Measurements from ENCODE around the gene ADGRE3. TPM values are rescaled to one million over a fixed set of nuclear protein-coding genes. Genes with fewer than 3 reads are reported as not detected.

The ADGRE3 gene
- total RNA-seq, 1 experiment from 2014 or later: not detected

DNA sequence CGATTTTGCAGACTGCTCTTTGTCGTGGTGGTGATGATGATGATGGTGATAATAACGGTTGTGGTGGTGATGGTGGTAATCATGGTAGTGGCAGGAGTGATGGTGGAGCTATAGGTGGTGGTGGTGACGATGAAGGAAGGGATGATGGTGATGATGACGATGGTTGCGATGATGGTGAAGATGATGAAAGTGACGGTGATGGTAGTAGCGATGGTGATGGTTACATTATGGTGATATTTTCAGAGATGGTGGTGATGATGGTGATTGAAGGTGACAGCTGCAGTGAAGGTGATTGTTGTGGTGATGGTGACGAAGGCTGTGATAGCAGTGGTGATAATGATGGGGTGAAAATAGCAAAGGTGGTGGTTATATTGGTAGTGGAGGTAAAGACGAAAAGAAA, 2.1 kb upstream of the ADGRE3 start (continued):
- TF ChIP-seq, protein P1, sequence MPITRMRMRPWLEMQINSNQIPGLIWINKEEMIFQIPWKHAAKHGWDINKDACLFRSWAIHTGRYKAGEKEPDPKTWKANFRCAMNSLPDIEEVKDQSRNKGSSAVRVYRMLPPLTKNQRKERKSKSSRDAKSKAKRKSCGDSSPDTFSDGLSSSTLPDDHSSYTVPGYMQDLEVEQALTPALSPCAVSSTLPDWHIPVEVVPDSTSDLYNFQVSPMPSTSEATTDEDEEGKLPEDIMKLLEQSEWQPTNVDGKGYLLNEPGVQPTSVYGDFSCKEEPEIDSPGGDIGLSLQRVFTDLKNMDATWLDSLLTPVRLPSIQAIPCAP (CRISPR knock-in tag; IDR thresholded peaks at IDR 0.05): no peak
- no peak for TF ChIP-seq SMAD3 (CRISPR knock-in tag; IDR thresholded peaks at IDR 0.05; ENCODE audit: borderline replicate concordance)

DNA sequence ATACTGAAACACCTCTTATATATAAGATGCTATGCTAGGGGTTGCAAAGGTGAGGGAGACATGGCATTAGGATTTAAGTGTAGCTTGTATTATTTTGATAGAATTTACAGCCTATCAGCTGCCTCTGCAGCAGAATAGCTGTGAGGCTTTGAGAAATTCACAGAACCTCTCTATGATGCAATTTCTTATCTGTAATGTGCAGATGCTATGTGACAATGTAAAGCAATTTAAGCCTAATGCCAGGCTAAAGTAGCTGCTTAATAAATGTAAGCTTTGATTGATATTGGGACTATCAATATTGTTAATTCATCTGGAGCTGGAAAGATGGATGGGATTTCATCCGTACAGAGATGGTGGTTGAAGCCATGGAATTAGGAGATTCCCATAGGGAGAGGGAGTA, 1.6 kb downstream of the ADGRE3 start:
- Mint-ChIP-seq H3K4me3 (no peak overlapping the region), H3K27me3 (ENCODE audit: low read depth) (peaks cover 30% of the 10 kb centered on the region), H3K4me1 (no peaks in the 10 kb centered on the region), H3K36me3 (no peaks in the 10 kb centered on the region), H3K9me3 (peaks cover 27% of the 10 kb centered on the region), H3K27ac (no peak overlapping the region)
- ChIA-PET CTCF (interaction anchor here (0.7 to 1.3 kb wide), 2 partner anchors 14 to 100 kb away, joined by 3 read pairs; no protein-coding TSS in a partner anchor), POLR2A (no interaction called here)
- DNase-seq (ENCODE audit: low spot score) (no peak), ATAC-seq (no peak)
- TF ChIP-seq, protein P2, sequence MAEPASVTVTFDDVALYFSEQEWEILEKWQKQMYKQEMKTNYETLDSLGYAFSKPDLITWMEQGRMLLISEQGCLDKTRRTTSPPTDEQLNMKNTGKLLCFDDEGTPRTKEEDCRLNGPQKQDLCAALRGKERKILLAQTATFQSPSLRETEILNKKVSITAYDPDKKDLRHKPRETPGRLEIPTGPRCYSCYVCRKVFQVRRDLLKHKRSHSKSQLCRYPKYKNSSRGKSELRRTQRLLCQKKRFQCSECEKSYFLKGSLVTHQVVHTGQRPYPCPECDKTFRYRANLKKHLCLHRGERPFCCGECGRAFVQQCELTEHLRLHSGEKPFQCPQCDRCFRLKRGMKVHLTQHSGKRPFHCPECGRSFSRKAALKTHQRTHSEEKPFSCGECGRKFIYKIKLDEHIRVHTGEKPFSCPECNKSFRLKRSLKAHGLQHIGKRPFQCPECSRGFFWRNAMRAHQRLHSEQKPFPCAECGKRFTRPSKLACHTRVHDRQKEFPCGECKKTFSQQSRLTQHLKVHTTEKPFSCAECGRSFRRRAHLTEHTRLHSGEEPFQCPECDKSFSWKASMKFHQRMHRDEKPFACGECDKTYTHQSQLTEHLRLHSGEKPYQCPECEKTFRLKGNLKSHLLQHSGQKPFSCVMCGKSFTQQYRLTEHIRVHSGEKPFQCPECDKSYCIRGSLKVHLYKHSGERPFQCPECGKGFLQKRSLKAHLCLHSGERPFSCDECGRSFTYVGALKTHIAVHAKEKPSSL (CRISPR knock-in tag; conservative IDR thresholded peaks at IDR 0.05): no peak
- TF ChIP-seq GTF2I (CRISPR knock-in tag; conservative IDR thresholded peaks at IDR 0.05) (no peak), PRRX2 (CRISPR knock-in tag; IDR thresholded peaks at IDR 0.05) (no peak), ZNF396 (CRISPR knock-in tag; IDR thresholded peaks at IDR 0.05; ENCODE audit: borderline replicate concordance) (no peak), GRHL2 (CRISPR knock-in tag; IDR thresholded peaks at IDR 0.05; ENCODE audit: insufficient replicate concordance, severe bottlenecking) (no peak)

DNA sequence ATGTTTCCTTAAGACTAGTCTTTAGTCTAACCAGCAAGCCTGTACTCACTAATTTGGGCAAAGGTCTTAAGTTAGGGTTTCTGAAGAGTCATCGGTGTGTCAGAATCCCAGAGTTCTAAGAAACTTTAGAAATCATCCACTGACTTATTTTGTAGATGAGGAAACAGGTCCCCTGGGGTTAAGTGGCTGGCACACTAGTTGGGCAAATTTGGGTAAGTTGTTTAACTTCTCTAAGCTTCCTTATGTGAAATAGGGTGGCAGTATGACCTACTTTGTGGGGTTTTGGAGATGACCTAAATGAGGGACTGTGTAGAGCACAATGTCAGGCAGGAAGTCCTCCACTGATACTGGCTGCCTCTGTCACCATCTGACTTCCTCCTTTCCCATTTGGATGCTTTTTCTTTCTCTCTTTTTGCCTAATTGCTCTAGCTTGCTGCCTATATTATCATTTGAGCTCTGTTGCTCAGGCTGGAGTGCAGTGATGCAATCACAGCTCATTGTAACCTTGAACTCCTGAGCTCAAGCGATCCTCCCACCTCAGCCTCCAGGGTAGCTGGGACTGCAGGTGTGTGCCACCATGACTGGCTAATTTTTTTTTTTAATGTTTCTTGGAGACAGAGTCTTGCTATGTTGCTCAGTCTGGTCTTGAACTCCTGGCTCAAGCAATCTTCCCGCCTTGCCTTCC, 2.3 kb downstream of the ADGRE3 start:
- peaks cover 32% of the 10 kb centered on the region for H3K9me3 Mint-ChIP-seq
- TF ChIP-seq ATF1 (CRISPR knock-in tag; IDR thresholded peaks at IDR 0.05) (no peak), ZNF671 (CRISPR knock-in tag; IDR thresholded peaks at IDR 0.05) (no peak), SMAD3 (CRISPR knock-in tag; IDR thresholded peaks at IDR 0.05; ENCODE audit: borderline replicate concordance) (no peak), GRHL2 (CRISPR knock-in tag; IDR thresholded peaks at IDR 0.05; ENCODE audit: insufficient replicate concordance, severe bottlenecking) (no peak), ESRRA (CRISPR knock-in tag; IDR thresholded peaks at IDR 0.05; ENCODE audit: borderline replicate concordance) (no peak)
- TF ChIP-seq, protein P3, sequence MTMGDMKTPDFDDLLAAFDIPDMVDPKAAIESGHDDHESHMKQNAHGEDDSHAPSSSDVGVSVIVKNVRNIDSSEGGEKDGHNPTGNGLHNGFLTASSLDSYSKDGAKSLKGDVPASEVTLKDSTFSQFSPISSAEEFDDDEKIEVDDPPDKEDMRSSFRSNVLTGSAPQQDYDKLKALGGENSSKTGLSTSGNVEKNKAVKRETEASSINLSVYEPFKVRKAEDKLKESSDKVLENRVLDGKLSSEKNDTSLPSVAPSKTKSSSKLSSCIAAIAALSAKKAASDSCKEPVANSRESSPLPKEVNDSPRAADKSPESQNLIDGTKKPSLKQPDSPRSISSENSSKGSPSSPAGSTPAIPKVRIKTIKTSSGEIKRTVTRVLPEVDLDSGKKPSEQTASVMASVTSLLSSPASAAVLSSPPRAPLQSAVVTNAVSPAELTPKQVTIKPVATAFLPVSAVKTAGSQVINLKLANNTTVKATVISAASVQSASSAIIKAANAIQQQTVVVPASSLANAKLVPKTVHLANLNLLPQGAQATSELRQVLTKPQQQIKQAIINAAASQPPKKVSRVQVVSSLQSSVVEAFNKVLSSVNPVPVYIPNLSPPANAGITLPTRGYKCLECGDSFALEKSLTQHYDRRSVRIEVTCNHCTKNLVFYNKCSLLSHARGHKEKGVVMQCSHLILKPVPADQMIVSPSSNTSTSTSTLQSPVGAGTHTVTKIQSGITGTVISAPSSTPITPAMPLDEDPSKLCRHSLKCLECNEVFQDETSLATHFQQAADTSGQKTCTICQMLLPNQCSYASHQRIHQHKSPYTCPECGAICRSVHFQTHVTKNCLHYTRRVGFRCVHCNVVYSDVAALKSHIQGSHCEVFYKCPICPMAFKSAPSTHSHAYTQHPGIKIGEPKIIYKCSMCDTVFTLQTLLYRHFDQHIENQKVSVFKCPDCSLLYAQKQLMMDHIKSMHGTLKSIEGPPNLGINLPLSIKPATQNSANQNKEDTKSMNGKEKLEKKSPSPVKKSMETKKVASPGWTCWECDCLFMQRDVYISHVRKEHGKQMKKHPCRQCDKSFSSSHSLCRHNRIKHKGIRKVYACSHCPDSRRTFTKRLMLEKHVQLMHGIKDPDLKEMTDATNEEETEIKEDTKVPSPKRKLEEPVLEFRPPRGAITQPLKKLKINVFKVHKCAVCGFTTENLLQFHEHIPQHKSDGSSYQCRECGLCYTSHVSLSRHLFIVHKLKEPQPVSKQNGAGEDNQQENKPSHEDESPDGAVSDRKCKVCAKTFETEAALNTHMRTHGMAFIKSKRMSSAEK (CRISPR knock-in tag; IDR thresholded peaks at IDR 0.05; ENCODE audit: borderline replicate concordance): no peak
- TF ChIP-seq, protein P4, sequence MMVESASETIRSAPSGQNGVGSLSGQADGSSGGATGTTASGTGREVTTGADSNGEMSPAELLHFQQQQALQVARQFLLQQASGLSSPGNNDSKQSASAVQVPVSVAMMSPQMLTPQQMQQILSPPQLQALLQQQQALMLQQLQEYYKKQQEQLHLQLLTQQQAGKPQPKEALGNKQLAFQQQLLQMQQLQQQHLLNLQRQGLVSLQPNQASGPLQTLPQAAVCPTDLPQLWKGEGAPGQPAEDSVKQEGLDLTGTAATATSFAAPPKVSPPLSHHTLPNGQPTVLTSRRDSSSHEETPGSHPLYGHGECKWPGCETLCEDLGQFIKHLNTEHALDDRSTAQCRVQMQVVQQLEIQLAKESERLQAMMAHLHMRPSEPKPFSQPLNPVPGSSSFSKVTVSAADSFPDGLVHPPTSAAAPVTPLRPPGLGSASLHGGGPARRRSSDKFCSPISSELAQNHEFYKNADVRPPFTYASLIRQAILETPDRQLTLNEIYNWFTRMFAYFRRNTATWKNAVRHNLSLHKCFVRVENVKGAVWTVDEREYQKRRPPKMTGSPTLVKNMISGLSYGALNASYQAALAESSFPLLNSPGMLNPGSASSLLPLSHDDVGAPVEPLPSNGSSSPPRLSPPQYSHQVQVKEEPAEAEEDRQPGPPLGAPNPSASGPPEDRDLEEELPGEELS (CRISPR knock-in tag; IDR thresholded peaks at IDR 0.05): no peak
- TF ChIP-seq, protein P5, sequence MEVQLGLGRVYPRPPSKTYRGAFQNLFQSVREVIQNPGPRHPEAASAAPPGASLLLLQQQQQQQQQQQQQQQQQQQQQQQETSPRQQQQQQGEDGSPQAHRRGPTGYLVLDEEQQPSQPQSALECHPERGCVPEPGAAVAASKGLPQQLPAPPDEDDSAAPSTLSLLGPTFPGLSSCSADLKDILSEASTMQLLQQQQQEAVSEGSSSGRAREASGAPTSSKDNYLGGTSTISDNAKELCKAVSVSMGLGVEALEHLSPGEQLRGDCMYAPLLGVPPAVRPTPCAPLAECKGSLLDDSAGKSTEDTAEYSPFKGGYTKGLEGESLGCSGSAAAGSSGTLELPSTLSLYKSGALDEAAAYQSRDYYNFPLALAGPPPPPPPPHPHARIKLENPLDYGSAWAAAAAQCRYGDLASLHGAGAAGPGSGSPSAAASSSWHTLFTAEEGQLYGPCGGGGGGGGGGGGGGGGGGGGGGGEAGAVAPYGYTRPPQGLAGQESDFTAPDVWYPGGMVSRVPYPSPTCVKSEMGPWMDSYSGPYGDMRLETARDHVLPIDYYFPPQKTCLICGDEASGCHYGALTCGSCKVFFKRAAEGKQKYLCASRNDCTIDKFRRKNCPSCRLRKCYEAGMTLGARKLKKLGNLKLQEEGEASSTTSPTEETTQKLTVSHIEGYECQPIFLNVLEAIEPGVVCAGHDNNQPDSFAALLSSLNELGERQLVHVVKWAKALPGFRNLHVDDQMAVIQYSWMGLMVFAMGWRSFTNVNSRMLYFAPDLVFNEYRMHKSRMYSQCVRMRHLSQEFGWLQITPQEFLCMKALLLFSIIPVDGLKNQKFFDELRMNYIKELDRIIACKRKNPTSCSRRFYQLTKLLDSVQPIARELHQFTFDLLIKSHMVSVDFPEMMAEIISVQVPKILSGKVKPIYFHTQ (CRISPR knock-in tag; IDR thresholded peaks at IDR 0.05): no peak
- TF ChIP-seq, protein P6, sequence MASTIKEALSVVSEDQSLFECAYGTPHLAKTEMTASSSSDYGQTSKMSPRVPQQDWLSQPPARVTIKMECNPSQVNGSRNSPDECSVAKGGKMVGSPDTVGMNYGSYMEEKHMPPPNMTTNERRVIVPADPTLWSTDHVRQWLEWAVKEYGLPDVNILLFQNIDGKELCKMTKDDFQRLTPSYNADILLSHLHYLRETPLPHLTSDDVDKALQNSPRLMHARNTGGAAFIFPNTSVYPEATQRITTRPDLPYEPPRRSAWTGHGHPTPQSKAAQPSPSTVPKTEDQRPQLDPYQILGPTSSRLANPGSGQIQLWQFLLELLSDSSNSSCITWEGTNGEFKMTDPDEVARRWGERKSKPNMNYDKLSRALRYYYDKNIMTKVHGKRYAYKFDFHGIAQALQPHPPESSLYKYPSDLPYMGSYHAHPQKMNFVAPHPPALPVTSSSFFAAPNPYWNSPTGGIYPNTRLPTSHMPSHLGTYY (CRISPR knock-in tag; IDR thresholded peaks at IDR 0.05): no peak
- TF ChIP-seq, protein P7, sequence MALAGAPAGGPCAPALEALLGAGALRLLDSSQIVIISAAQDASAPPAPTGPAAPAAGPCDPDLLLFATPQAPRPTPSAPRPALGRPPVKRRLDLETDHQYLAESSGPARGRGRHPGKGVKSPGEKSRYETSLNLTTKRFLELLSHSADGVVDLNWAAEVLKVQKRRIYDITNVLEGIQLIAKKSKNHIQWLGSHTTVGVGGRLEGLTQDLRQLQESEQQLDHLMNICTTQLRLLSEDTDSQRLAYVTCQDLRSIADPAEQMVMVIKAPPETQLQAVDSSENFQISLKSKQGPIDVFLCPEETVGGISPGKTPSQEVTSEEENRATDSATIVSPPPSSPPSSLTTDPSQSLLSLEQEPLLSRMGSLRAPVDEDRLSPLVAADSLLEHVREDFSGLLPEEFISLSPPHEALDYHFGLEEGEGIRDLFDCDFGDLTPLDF (CRISPR knock-in tag; IDR thresholded peaks at IDR 0.05): no peak
- TF ChIP-seq, protein P8, sequence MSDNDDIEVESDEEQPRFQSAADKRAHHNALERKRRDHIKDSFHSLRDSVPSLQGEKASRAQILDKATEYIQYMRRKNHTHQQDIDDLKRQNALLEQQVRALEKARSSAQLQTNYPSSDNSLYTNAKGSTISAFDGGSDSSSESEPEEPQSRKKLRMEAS (CRISPR knock-in tag; IDR thresholded peaks at IDR 0.05): no peak

More for the DNA sequence above, 2.3 kb downstream of the ADGRE3 start:
- Mint-ChIP-seq H3K36me3 (no peaks in the 10 kb centered on the region), H3K27ac (no peak overlapping the region), H3K4me3 (no peak overlapping the region), H3K27me3 (ENCODE audit: low read depth) (peaks cover 34% of the 10 kb centered on the region), H3K4me1 (no peaks in the 10 kb centered on the region)
- no peak for DNase-seq (ENCODE audit: low spot score)
- no peak for ATAC-seq
- ChIA-PET POLR2A (no interaction called here), CTCF (interaction anchor here (0.7 to 1.3 kb wide), 3 partner anchors 14 to 116 kb away, joined by 3 read pairs; no protein-coding TSS in a partner anchor)
